Measurements from ENCODE around the gene QSER1.
"Not testable (repeated sequence)": the region's sequence is repeated elsewhere in the genome, so short reads cannot be mapped to it uniquely, and the experiment has no call there.

The QSER1 gene

DNA sequence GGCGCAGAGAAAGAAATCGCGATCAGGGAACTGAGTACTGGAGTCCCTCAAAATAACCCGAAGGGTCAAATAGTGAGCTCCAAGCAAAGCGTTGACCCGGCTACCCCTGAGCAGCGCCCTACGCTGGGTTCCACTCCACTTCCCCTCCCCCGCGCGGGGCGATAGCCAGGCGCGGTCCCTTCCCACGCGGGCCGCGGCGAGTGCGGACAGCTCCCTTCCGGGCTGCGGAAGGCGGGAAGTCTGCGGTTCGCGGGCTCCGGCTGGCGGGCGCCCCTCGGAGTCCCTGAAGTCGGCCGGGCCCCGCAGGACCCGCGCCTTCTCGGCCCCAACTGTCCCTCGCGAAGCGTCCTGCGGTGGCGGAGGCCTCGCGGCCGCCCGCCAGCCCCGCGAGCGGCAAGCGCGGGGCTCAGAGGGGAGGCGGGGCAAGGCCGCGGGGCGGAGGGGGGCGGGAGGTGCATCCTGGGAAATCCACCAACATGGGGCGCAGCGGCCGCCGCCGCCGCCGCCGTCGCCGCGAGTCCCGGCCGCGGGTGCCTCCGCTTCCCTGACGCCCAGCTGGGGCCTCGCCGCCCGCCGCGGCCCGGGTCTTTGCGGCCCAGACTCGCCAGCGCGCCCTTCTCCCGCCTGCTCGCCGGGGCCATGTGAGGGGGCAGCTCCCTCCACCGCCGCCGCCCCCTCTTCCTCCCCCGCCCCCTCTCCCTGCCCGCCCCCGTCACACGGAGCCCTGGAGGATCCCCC lies at the start of gene QSER1:
TSS of gene QSER1 (plus strand) at position 457 of the 738 bp plus-strand sequence. CDS start 315 bp downstream, outside the sequence.
- DNase-seq: peak; percentile 83

- no peak for DNase-seq
These were observed 49.1 kb upstream of the QSER1 start for GRCh38 chr11:32843544-32843943.

DNA sequence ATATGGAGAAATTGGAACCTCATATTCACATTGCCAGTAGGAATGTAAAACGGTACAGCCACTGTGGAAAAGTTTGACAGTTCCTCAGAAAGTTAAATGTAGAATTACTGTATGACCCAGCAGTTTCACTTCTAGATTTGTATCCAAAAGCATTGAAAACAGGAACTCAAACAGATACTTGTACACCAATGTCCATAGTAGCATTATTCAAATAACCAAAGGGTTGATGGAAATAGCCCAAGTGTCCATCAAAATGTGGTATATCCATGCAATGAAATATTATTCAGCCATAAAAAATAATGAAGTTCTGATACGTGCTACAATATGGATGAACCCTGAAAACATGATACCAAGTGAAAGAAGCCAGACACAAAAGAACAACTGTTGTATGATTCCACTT lies 45.1 kb upstream of the QSER1 start:
- DNase-seq: no peak

GRCh38 chr11:32849761-32850160 lies 42.9 kb upstream of the QSER1 start:
- DNase-seq: no peak

DNA sequence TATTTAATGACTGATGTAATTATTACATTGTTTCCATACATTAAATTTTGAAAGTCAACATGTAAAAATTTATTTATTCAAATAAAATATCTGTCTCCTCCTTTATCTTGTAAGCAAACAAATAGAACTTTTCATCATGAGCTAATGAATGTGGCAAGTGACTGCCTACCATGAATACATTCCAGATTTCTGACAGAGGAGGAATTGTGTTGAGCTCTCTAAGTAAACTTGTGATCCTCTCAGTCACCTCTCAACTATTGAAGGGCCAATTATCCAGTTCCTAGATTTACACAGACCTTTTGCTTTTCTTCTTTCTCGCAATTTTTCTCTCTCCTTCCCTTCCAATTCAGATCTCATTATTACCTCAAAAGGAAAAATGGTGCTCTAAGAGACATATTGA lies 41.4 kb upstream of the QSER1 start:
- no peak for DNase-seq

GRCh38 chr11:32852207-32852606 lies 40.4 kb upstream of the QSER1 start:
- no peak for DNase-seq

- no peak for DNase-seq
These were observed 37.0 kb upstream of the QSER1 start for GRCh38 chr11:32855601-32856000.

DNA sequence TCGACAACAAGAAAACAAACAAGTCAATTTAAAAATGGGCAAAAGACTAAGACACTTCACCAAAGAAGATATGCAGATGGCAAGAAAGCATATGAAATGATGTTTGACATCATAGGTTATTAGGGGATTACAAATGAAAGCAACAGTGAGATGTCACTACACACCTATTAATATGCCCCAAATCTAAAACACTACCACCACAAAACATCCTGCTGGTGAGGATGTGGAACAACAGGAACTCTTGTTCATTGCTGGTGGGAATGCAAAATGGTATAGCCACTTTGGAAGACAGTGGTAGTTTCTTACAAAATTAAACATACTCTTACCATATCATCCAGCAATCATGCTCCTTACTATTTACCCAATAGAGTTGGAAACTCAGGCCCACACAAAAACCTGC lies 33.9 kb upstream of the QSER1 start:
- peak; percentile 8 for DNase-seq

DNA sequence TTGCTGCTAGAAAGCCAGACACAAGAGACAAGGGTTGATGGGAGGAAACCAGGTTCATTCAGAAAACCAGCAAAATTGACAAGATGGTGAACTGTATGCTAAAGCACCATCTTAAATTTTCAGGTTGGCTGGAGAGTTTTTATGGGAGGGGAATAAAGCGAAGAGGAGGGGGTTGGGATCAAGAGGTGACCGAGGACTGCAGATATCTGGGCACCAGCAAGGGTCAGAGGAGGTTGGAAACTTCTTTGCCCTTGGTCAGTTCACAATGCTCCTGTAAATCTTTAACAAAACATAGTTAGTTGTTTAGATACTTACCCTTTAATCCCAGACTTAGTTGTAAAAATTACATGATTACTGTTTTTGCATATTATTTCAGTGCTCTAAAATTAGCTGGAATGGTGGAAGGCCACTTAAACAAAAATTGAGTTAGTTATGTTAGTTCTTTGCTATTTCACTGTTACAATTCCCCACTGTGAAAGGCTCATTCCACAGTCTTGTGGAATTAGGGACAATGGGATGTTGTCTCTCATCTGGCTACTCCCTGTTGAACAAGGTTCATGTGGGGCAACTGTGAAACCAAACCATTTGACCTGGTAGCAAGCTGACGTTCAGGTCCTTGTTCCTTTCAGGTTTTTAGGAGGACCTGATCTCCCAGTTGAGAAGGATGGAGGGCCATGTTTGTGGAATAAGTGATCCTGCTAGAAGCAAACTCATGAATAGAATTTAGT lies 30.6 kb upstream of the QSER1 start:
- DNase-seq: no peak

DNA sequence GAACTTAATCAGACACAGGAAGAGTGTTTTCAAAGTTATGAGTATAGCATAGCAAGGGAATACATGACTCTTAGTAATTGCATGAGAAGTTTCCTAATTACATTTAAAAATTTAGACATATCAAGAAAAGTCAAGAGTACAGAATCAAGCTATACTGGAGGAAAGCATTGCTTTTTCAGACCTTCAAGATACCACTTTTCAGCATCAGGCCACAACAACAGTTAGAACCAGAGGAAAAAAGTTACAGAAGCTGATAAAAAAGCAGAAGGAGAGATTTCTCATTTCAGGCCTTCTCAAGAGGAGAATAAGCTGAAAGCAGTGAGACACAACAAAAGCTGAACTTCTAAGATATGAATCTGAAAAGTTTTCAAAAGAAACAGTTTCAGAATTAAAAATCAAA lies 28.1 kb upstream of the QSER1 start:
- no peak for DNase-seq

DNA sequence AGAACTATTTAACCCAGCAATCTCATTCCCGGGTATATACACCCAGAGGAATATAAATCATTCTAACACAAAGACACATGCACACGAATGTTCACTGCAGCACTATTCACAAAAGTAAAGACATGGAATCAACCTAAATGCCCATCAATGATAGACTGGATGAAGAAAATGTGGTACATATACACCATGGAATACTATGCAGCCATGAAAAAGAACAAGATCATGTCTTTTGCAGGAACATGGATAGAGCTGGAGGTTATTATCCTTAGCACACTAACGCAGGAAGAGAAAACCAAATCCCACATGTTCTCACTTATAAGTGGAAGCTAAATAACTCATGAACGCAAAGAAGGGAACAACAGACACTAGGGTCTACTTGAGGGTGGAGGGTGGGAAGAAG lies 23.9 kb upstream of the QSER1 start:
- DNase-seq: not testable (repeated sequence)

- DNase-seq: peak; percentile 18
These were observed 21.9 kb upstream of the QSER1 start for GRCh38 chr11:32870676-32871075.

DNA sequence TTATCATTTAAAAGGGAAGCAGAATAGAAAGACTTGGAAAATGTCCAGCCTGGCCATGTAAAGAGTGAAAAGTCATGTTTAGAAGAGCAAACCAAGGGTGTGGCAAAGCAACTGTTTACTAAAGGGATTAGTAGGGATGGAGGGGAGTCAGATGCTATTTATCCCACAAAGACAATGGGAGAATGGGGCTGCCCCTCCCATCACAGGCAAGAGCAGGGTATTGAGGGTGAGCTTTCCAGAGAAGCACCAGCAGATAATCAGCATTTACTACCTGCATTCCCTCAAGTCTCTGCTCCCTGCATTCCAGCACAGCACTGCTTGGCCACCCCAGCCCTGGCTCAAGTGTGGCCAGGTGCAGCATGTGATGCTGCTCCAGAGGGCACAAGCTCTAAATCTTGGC lies 18.5 kb upstream of the QSER1 start:
- no peak for DNase-seq

- DNase-seq: no peak
These were observed 11.3 kb upstream of the QSER1 start for GRCh38 chr11:32881286-32881685.

DNA sequence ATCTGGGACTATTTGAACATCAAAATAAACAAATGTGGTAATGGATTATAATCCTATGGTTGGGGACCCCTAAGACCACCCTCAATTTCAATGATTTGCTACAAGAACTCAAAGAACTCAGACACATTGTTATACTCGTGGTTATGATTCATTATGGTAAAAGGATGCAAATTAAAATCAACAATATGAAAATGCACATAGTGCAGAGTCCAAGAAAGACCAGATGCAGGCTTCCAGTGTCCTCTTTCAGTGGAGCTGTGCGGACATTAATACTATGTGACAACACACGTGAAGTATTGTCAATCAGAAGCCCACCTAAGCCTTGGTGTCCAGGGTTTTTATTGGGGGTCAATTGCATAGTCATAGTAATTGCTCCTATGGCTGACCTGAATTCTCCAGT lies 9.2 kb upstream of the QSER1 start:
- DNase-seq: no peak

DNA sequence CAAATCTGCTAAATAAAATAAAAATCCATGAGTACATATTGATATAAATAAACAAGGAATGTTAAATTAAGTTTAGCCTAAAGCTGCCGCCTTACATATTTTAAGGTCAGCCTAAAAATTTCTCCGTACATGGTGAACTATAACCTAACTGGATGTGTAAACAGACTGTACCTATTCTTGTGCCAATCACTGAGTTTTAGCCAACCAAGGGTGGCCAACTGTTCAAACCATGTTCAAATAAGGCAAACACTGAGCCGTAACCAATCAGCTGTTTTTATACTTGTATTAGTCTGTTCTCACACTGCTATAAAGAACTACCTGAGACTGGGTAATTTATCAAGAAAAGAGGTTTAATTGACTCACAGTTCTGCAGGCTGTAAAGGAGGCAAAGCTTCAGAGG lies 8.6 kb upstream of the QSER1 start:
- DNase-seq: no peak

- peak; percentile 15 for DNase-seq
These were observed 7.7 kb upstream of the QSER1 start for GRCh38 chr11:32884770-32885384.

- no peak for DNase-seq
These were observed 7.1 kb upstream of the QSER1 start for GRCh38 chr11:32885556-32885955.

- no peak for DNase-seq
These were observed 6.4 kb upstream of the QSER1 start for GRCh38 chr11:32886180-32886579.

- not testable (repeated sequence) for DNase-seq
These were observed 4.8 kb upstream of the QSER1 start for GRCh38 chr11:32887707-32888383.

GRCh38 chr11:32888384-32888710 lies 4.3 kb upstream of the QSER1 start:
- not testable (repeated sequence) for DNase-seq

- DNase-seq: no peak
These were observed 3.8 kb upstream of the QSER1 start for GRCh38 chr11:32888805-32889204.

DNA sequence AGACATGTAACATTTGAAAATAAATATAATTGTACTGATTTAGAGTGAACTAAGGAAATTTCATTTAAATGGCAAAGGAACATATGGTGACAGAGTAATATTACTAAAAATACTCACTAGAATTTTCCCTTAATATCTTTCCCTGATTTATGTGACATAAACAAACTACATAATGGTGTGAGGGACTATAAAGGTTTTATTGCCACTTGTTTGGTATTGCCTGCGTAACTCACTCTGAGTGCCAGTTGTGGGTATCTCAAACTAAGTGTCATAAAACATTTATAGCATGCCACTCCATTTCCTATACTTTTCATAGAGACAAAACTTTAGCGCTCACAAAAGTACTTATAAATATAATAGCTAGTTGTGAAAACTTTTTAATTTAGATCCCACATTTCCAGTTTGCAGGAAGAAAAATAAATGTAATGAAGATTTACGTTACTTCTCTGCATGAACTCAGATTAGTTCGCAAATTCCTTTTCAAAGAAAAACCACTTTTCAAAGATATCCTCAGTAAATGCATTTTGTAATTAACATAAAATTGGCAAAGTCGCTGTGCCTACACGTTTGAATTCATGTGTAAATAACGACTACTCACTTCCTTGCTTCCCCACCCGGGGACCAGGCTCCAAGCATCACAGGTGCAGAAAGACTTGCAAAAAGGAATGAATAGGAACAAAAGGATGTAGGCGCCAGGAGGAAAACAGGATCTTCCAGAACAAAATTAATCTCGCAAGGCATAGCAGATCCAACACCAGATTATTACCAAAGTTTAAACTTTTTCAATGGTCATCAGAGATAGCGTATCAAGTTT lies 1.6 kb upstream of the QSER1 start:
- DNase-seq: peak; percentile 7
